Right ventricle myocardium superior (tissue), 1 donor: ENCODE data around the gene MITF. TPM values are rescaled to one million over a fixed set of nuclear protein-coding genes. Genes with fewer than 3 reads are reported as not detected.
"Not testable (repeated sequence)": the region's sequence is repeated elsewhere in the genome, so short reads cannot be mapped to it uniquely, and the experiment has no call there.

ENCODE experiments used
- ATAC-seq: fragments of 200-7000 bp; cut with Tn5 transposase; one replicate; pipeline ENCODE4 v1.9.1; 2020; ENCODE audit warnings: mild to moderate bottlenecking; ENCODE audit not compliant: poor library complexity
- DNase-seq: peaks from one replicate; pipeline ENCODE4 v3.0.0-alpha.2; 2020
- intact Hi-C: fragments of 100-400 bp; cut with DNase I; formaldehyde crosslinking; loops from one replicate; pipeline ENCODE4 v1.11.2; 2022
- total RNA-seq: library from RNA; stranded (reverse); fragmentation: NEBNext Ultra II Directional; extraction: Animal tissue kit (Norgen Biotek cat#: 25700); gene quantifications from one replicate; pipeline ENCODE4 v1.2.1, GENCODE V29; 2021
- donor health status: DM: no; HTN: yes; CAD: no; lungs with severe emphysema.

Gene MITF
- total RNA-seq, 1 donor from 2014 or later: 65.5 TPM

DNA sequence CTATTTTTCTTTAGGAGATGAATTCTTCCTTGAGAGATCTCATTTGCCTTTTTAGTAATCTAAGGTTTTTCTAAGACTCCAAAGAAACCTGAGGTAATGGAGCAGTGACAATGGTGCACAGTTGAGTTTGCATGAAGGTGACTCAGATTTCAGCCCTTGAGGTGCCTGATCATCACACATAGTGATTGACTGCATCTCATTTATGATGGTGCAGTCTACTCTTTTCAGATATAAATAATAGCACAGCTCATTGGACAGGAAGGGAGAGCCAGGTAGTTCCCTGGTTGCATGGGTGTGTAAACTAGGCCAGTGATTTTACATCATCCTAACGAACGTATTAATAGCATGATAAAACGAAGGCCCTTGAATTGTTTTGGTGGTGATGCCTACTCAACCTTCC is 174.2 kb downstream of the MITF start:
- no peak for ATAC-seq

DNA sequence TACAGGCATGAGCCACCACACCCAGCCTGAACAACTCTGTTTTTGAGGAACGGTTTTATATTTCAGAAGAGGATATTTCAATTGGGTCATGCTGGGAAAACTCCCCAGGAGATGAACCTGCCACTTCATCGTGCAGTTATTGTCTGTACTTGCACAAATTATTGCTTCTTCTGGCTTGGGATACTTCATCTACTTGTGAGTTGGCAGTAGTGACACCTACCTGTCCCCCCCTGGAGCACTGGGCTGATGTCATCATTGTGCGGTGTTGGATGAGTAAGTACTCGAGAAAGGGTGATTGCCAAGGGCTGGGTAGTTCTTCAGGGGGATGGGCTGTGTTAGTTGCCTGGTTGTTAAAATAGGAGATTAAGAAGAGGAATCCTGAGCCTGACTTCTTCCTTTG is 175.1 kb downstream of the MITF start:
- intact Hi-C loops: no loop called here
- DNase-seq (no peak), ATAC-seq (peak; percentile 81)

More for the DNA sequence above, 174.2 kb downstream of the MITF start:
- intact Hi-C loops: no loop called here
- DNase-seq: no peak

DNA sequence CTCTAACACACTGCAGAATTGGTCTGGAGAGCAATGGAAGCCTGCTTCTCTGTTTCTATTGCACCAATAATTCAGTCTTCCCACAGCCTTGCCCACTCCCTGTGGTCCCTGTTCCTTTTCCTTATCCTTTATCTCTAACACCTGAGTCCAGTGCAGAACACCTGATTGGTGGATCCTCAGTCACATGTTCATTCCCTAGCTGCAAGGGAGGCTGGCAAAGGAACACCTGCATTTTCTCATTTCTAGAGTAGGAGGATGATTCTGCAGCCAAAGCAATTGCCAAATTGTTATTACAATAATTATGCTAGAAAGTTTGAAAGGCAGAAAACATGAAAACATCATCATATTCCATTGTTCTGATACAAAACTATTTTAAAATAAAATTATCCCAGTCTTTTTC is 176.5 kb downstream of the MITF start:
- intact Hi-C loops: no loop called here
- ATAC-seq (no peak), DNase-seq (no peak)

DNA sequence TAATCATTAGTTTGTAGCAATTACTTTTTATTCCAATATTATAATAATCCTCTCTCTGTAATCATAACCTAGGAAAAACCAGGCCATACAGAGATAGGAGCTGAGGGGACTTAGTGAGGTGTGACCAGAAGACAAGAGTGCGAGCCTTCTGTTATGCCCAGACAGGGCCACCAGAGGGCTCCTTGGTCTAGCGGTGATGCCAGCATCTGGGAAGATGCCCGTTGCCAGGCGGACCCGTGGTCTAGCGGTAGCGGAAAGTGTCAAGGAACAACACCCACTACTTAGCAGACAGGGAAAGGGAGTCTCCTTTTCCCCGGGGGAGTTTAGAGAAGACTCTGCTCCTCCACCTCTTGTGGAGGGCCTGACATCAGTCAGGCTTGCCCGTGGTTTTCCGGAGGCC is 180.7 kb downstream of the MITF start:
- ATAC-seq, intact Hi-C loops, DNase-seq: not testable (repeated sequence)

DNA sequence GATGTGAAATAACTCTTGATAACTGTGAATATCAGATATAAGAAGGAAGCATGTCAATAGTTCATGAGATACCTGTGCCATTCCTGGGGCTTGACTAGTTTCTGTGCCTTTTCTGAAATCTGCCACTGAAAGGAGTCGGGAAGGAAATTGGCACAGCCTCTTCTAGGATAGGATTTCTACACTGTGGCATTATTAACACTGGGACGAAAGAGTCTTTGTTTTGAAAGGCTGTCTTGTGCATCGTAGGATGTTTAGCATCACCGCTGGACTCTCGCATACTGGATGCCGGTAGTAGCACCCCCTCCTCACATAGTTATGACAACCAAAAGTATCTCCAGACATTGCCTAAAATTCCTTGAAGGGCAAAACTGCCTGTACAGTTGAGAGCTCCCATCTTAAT is 182.4 kb downstream of the MITF start:
- ATAC-seq: no peak
- DNase-seq: no peak
- intact Hi-C loops: no loop called here

DNA sequence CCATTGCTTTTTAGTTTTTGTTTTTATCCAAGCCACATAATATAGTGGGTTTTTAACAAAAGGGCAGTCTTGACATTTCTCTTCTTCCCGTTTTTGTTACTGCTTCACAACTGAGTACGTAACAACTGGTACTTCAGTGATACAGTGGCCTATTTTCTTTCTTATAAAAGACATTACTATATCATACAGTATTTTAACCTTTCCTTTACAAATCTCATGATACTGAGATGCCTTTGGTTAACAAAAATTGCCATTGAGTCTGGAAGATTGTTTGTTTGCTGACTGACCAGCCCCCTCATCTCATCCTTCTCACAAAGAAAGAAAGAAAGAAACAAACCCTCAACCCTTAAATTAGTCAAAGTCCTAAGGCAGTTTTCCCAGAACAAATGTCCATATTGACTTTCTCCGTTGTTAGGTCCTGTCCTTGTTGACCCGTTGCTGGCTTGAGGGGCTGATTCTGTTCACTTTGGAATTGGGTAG is 183.3 kb downstream of the MITF start:
- ATAC-seq (no peak), DNase-seq (no peak)
- intact Hi-C loops: no loop called here

DNA sequence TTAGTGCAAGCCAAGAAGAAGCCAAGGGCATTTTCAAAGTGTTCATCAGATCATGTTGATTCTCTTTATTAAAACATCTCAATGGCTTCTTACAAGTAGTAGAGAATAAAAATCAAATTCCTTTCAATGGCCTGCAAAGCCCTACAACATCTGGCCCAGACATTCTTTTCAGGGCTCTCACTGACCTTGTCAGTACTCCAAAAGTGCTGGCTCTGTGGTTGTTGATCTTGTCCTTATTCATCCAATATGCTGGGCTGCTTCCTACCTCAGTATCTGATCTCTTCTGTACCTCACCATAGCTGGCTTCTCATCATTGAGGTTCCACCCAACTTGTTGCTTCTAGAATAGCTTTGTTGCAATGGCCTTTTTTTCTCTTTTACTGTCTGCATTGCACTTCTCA is 186.2 kb downstream of the MITF start:
- DNase-seq (no peak), ATAC-seq (no peak)
- intact Hi-C loops: no loop called here

DNA sequence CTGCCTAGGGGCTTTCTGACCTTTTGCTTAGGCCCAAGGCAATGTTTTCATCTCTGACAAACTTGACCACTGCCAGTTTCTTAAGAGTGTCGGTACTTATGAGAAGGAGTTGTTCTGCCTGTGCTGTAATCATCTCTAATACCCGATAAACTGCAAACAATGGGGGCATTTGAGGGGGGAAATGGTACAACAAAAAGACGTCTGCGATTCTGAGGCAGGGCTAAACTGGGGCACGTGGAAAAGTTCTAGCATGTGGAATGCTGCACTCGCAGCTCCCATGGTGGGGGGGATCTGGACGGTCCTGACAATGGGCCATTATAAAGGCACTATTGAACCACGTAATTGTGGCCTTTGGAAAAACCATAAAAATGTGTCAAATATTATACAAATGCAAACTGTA is 187.1 kb downstream of the MITF start:
- no peak for DNase-seq
- intact Hi-C loops: no loop called here
- no peak for ATAC-seq

DNA sequence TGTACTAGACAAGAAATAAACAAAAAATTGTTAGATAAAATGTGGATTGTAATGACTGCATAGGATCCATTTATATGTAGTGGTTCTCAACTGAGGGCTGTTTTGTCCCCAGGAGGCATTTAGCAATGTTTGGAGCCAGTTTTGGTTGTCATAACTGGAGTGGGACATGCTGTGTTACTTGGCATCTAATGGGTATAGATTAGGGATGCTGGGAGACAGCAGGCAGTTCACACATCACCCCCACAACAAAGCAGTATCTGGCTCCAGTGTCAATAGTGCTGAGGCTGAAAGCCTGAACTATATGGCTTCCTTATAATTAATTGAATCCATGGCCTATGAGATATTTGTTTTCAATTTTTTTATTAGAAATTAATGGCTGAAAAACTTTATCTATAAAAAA is 188.3 kb downstream of the MITF start:
- DNase-seq (no peak), ATAC-seq (peak; percentile 72)
- intact Hi-C loops: no loop called here

DNA sequence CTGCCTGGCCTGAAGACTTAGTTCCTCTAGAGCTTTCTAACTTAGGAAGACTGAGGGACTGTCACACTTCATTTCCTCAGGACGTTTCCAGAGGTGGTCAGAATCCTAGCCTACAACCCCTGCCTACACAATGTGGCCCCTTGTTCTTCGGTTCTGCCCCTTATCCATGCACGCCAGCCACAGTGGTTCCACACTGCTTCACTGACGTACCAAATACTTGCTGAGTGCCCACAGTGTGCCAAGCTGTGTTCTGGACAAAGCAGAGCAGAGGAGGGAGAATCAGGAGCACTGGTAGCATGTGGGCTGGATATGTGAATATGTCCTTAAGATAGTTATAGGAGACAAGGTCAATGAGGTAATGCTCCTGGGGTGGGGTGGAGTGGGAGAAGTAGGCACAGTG is 189.8 kb downstream of the MITF start:
- intact Hi-C loops: no loop called here
- ATAC-seq: peak; percentile 58
- DNase-seq: no peak

DNA sequence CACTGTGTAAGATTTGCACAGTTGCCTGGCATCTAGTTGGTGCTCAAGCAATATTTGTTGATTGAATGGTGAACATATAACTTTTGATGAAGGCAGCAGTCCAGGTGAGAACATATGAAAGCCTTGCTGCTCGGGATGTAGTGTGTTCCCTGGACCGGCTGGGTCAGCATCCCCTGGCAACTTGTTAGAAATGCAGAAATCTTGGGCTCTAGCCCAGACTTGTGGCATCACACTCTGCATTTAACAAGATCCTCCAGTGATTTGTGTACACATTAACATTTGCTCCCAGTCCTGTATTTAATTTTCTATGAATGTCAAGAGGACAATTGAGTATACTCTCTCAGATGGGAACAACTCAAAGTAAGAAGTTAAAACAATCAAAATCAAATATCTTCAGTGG is 191.3 kb downstream of the MITF start:
- DNase-seq (no peak), ATAC-seq (peak; percentile 13)
- intact Hi-C loops: no loop called here

DNA sequence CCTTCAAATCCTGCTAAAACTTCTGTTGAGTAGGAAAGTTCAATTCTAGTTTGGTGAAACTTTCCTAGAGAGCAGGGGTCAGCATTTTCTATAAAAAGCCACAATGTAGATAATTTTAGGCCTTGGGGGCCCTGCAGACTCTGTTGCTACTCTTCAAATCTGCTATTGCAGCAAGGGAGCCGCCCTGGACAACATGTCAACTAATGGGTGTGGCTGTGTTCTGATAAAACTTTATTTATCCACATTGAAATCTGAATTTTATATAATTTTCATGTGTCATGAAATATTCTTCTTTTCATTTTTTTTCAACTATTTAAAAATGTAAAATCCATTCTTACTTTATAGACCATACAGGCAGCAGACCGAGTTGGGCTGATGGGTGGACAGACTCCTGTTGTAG is 192.8 kb downstream of the MITF start:
- ATAC-seq (no peak), DNase-seq (no peak)
- intact Hi-C loops: no loop called here

DNA sequence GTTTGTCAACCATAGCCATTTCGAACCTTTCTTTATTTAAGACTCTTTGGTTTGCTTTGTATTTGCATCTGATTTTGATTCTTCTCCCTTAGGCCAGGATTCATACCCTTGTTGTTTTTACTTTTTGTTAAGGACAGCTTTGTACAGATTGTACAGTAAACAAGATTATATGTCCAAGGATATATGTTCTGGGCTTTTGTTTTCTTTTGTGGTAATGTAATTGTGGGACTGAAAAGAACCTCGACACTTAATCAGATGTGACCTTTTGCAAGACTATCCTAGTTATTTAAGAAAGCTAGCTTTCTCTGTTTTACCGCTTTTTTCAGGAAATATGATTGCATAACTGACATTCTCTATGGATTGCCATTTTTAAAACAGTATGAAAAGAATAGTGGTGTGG is 193.2 kb downstream of the MITF start:
- DNase-seq (no peak), ATAC-seq (no peak)
- intact Hi-C loops: no loop called here

DNA sequence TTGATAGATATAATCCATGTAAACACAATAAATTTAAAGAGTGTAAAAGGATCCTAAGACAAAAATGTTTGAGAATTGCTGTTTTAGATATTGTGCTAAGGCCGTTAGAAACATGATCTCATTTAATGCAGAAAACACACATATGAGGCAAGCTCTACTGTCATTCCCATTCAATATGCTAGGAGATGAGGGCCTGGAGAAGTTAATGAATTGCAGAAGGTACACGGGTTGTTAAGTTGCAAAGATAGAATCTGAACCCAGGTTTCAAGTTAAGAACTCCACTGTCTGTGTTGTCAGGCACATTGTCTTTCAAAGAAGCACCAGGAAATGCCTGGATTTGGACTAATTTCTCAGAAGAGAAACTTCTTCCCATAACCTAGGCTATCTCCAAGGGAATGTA is 195.1 kb downstream of the MITF start:
- DNase-seq (no peak), ATAC-seq (no peak)
- intact Hi-C loops: no loop called here

DNA sequence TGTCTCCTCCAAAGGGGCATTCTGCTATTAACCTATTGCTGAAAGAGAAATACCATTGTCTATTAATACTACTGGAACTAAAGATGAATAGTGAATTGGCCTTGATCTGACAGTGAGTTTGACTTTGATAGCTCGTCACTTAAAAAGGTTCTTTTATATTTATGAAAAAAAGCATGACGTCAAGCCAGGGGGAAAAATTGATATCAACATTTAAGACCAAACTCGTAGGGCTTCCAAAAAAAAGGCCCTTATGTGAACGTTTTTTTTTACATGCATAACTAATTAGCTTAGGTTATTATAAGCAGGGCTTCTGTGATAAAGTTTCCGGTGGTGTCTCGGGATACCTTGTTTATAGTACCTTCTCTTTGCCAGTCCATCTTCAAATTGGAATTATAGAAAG is 197.0 kb downstream of the MITF start:
- intact Hi-C loops: no loop called here
- DNase-seq (no peak), ATAC-seq (no peak)

DNA sequence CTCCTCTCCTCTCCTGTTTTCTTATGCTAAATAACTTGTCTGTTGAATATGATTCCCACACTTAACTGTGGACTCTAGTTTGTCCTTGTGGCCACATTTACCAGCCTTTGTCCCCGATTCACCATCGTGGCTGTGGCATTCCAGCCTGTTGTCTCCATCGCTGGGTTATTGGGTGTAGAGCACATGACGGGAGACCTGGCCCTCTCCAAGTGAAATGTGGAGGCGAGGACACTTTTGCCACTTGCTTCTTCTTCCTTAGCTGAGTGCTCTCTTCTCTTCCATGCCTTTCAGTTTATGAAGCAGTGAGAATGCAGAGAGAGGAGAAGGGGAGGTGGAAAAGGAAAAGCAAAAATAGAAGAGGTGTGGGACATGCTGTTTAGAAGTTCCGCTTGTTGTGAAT is 198.8 kb downstream of the MITF start:
- no peak for DNase-seq
- intact Hi-C loops: no loop called here
- ATAC-seq: no peak

DNA sequence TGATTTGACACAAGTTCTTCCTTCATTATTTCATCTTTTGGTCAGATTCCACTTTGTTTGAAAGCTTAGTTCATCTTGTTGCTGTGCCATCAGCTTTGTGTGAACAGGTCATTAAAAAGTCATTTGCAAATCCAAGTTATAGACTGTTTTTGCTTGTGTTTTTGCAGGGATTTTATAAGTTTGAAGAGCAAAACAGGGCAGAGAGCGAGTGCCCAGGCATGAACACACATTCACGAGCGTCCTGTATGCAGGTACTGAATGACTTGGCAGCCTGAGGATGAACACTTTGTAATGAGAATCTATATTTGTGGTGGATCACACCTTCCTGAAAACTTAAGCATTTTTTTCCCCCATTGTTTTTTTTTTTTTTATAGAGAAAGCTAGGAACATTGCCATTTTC is 199.7 kb downstream of the MITF start:
- ATAC-seq: no peak
- DNase-seq: no peak
- intact Hi-C loops: no loop called here

DNA sequence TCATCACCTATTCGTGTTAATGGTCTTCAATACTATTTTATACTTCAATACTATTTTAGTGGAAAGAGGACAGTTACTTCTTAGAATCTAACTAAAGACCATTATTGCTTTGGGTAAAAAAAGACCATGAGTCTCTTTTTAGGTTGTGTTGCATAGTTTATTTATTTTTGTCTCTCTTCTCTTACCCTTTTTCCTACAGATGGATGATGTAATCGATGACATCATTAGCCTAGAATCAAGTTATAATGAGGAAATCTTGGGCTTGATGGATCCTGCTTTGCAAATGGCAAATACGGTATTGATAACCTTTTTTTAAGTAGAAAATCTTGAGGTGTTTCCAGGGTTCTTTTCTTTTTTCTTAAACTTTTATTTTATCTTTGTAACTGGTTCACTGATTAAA is 201.8 kb downstream of the MITF start:
- ATAC-seq: no peak
- intact Hi-C loops: loop anchor here (10.0 kb wide), 1 partner anchor 146 kb away; no protein-coding TSS in a partner anchor
- DNase-seq: no peak

DNA sequence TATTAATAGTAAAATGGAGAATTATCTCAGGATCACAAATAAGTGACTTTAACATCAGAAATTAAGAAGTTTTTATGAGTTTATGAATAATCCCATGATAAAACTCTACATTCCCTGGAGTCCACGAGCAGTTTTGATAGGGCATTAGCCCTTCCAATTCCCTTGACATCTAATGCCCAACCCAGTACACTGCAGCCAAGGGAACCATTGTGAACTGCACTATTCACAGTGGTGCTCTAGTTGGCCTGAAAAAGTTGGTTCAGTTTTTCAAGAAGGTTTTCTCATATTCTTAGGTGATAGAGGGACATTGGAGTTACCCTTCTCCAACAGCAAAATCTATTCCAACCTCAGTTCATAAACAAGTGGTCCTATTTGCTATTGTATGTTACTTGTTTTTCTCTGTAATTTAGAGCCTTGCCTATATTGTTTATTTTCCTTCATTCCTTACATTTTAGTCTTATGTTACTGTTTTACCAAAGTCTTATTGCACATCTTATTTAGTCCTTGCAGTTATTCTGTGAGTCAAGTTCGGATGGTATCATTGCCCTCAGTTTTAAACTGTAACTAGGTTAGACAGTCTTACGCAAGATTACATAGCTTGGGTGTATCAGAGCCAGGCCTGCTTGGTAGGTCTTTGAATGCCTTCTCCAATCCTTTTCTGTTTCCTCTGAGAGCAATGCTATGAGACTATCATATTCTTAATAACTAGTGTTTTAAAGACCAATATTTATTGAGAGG is 202.3 kb downstream of the MITF start:
- ATAC-seq (no peak), DNase-seq (no peak)
- intact Hi-C loops: loop anchor here (10.0 kb wide), 1 partner anchor 147 kb away; no protein-coding TSS in a partner anchor

DNA sequence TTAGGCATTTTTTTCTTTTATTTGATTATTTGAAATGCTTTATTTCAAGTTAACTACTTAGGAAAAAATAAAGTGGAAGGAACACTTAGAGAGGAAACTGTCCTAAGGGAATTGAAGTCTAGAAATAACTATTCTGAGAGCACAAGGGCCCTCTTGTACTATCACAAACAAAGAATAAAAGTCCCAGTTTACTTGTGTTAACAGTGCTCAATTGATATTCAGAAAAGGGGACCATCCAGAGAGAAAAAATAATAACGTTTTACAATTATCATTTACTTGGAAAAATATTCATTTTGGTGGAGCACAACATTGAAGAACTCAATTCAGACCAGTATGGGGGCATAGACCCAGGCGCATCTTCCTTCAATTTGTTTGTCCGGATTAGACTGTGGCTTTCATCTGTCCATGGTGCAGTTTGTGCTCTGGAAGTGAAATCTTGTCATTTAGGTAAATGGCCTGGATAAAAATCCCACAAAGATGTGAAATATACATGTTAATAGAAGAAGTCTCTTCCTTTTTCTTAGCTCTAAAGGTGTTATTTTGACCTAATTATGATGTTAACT is 205.7 kb downstream of the MITF start:
- intact Hi-C loops: loop anchor here (5.0 to 10.0 kb wide), 2 partner anchors 150 to 253 kb away; no protein-coding TSS in a partner anchor
- ATAC-seq (no peak), DNase-seq (no peak)
